Endometrial microvascular endothelial cells (primary cell): ENCODE measurements around the gene MS4A8. TPM values are rescaled to one million over a fixed set of nuclear protein-coding genes. Genes with fewer than 3 reads are reported as not detected.
"Not testable (repeated sequence)": the region's sequence is repeated elsewhere in the genome, so short reads cannot be mapped to it uniquely, and the experiment has no call there.

ENCODE experiments used
- in situ Hi-C: cut with HindIII; loops from 2 replicates; pipeline ENCODE4 v1.10.0; 2017; ENCODE audit warnings: low sequenced_read_pairs, low pct_unique_long_range_greater_than_20kb; ENCODE audit errors: inconsistent ontology term
- total RNA-seq: library from RNA; depleted of rRNA; stranded (reverse); fragments of >200 nt; gene quantifications from one replicate; pipeline ENCODE4 v1.2.3, GENCODE V29; 2015; ENCODE audit errors: inconsistent ontology term

MS4A8 gene, protein sequence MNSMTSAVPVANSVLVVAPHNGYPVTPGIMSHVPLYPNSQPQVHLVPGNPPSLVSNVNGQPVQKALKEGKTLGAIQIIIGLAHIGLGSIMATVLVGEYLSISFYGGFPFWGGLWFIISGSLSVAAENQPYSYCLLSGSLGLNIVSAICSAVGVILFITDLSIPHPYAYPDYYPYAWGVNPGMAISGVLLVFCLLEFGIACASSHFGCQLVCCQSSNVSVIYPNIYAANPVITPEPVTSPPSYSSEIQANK
- not detected for total RNA-seq

DNA sequence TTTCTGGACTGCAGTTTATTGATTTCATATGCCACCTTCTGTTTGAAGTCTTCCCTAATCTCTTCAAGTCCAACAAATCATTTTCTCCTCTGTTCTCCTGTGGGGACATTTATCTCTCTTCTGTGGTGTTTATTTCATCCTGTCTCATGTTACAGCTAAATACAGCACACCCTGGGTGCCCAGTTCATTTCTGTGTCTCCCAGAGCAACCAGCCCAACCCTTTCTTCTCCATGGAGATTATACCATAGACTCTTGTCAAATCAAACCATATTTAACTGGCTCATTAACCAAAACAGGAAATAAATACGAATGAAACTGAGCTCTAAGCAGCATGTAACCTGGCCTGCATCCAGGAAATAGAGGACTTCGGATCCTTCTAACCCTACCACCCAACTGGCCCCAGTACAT, at the start of gene MS4A8:
TSS of gene MS4A8 (plus strand) at position 329 of the 408 bp plus-strand sequence. CDS start 1,249 bp downstream, outside the sequence.
- in situ Hi-C loops = no loop called here

DNA sequence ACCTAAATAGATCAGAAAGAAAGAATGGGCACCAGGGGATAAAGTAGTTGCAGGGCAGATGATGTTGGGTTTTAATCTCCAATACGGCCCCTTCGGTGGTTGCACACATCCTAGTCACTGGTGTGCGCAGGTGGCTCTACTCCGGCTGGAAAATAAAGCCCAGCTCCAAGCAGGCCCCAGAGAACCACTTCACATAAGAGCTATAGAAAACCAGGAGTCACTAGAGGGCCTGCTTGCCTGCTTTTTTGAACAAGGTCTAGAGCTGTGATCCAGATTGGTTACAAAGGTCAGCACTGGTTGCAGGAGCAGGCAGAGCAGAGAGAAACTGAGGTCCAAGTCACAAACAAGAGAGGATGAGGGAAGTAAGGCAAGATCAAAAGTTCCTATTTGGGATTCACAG, 41.5 kb upstream of the MS4A8 start:
- in situ Hi-C loops = no loop called here

DNA sequence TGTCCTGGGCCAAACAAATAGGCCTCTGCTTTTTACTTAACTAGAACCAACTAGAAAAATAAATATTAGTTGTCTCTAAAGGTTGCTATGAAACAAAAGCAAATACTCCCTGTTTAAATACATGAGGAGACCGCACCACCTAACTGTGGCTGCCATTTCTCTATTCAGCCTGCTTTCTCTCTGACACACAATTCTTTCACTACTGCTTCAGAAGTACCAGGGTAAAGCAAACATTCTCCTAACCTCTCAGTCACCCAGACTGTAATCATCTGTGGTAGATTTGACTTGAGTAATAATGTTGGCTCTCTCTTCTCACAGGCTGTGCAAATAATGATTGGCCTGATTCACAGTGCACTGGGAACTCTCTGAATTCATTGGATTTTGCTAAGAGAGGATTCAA, 41.0 kb upstream of the MS4A8 start:
- in situ Hi-C loops = no loop called here

DNA sequence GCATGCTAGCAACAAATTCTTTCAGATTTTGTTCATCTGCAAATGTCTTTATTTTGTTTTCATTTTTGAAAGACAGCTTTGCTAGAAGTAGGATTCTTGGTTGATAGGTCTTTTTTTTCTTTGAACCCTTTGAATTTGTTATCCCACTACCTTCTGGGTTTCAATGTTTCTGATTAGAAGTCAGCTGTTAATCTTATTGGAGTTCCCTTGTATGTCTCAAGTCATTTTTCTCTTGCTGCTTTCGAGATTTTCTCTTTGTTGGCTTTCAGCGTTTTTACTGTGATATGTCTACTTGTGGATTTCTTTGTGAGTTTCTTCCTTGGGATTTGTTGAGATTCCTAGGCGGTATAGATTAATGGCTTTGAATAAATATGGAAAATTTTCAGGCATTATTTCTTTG, 27.2 kb upstream of the MS4A8 start:
- in situ Hi-C loops = no loop called here

DNA sequence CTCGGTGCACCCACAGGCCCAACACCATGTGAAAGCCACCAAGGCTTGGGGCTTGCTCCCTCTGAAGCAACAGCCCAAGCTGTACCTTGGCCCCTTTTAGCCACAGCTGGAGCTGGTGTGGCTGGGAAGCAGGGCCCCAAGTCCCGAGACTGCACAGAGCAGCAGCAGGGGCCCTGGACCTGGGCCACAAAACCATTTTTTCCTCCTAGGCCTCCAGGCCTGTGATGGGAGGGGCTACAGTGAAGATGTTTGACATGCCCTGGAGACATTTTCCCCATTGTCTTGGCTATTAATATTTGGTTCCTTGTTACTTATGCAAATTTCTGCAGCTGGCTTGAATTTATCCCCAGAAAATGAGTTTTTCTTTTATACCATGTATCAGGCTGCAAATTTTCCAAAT, 21.2 kb upstream of the MS4A8 start:
- in situ Hi-C loops = not testable (repeated sequence)

DNA sequence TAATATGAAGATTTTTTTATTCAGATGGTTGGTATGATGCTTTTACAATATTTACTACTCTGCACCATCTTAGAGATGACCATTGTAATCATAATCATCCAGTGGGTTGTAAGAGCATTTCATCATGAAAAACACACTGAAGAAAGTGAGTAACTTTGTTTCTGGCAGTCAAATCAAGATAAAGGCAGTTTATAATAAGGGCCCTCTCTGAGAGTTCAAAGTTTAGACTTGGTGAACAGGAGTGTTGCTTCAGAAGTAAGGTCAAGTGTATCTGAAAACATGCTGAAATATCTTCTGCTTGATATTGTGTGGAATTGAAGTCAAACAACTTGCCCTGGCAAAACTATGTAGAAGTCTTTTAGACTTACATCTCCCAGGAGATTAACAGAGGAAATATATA, 19.5 kb upstream of the MS4A8 start:
- in situ Hi-C loops = no loop called here

DNA sequence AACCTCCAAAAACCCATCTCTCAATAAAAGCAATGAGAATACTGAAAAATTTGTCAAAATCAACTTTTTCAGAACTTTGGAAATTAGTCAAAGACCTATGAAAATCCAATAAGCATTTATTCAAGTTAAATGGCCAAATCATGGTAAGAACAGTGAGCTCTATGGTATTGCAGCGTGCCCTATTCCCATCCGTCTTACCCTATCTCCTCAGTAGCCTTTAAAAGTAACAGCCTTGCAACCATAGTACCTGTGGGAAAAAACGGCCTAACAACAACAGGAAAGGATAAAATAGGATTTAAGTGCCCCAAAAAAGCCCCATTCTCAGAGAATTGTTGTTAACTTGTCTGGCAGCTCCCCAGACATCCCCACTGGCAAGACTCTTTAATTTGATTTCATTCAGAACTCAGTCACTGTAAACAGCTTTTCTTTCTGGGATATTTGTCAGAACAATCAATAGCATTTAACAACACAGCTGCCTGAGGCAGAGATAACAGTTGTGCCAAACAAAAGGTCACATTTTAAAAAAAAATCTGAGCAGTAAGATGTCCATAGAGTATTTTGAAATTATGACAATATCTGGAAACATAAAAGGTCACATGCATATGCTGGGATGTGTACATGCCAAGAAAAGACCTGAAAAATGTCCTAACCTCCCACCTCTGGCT, 18.8 kb upstream of the MS4A8 start:
- in situ Hi-C loops = no loop called here

DNA sequence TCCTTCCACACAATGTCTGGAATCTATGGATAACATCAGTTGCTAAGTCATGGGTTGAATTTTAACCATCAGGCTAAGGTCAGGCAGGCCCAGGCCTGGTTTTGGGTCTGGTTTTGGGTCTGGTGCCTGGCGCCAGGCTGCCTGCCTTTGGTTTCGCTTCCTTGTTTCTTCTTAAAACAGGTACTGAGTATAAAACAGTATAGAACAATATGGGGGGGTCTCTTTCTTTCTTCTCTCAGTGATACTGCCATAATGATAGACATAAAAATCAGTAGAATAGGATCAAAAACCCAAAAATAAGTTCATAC, 14.9 kb upstream of the MS4A8 start:
- in situ Hi-C loops = not testable (repeated sequence)

DNA sequence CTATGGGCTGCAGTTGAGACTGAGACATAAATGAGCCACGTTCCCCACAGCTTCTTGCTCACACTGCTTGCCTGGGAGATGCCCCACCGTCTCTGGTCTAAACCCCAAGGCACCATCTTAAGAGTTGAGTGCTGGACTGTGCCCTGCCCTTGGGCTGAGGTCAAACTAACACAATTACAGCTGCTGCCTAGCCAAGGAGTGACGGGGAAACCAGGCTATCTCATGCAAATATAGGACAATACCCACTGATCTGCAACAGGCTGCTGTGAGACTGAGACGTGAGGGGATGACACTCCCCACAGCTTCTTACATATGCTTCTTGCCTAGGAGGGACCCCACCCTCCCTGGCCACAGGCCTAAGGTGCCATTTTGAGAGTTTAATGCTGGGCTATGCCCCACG, 7.8 kb upstream of the MS4A8 start:
- in situ Hi-C loops = no loop called here

DNA sequence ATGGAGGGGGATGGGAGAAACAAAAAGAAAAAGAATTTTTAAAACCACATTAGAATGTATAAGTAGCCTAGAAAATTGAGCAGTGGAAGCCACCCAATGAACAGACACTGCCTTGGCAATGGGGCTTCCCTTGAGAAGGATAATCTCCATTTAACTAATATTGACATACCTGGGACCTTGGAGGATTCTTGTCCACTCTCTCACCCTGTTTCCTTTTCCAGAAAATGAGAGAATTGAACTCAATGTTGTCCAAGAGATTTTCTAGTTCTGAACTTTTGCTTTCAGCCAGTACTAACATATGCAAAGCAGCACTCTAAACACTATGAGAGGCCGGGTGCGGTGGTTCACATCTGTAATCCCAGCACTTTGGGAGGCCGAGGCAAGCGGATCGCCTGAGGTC, 524 bp downstream of the MS4A8 start:
- in situ Hi-C loops = no loop called here

DNA sequence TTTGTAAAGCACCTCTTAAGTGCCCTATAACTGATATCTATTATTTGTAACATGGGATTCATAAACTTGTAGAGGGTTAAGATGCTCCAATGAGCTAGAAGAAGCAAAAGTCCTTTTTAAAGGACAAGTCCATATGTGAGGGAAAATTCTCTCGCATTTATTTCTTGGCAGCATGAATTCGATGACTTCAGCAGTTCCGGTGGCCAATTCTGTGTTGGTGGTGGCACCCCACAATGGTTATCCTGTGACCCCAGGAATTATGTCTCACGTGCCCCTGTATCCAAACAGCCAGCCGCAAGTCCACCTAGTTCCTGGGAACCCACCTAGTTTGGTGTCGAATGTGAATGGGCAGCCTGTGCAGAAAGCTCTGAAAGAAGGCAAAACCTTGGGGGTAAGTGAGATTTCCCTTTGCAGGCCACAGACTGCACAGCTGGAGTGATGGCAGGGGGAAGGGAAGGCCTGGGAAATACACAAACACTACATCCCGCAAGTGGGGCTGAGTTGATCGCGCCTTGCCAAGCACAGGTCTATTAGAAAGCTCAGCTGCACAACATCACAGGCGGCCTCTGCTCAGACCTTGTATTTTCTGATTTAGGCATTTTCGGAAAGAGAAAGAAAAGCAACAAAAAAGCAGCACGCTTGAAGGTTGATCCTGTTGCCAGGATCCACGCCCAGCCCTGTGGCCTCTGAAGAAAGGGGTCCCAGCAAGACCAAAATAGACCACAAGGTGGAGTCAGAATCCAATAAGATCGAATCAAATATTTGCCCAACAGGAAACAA, 1.5 kb downstream of the MS4A8 start:
- in situ Hi-C loops = no loop called here

DNA sequence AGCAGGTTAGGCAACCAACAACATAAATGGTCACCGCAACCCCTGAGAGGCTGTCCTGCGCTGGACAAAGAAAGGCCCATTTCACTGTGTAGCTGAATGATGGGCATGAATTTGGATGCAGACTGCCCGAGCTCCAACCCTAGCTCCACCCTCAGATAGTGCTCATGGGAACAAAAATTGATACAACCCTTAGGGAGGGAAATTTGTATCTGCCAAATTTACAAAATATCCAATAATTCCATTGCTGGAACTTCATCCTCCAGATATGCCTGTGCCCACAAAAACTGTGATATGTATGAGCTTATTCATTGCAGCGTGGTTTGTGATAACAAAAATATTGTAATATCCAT, 2.0 kb downstream of the MS4A8 start:
- in situ Hi-C loops = no loop called here

DNA sequence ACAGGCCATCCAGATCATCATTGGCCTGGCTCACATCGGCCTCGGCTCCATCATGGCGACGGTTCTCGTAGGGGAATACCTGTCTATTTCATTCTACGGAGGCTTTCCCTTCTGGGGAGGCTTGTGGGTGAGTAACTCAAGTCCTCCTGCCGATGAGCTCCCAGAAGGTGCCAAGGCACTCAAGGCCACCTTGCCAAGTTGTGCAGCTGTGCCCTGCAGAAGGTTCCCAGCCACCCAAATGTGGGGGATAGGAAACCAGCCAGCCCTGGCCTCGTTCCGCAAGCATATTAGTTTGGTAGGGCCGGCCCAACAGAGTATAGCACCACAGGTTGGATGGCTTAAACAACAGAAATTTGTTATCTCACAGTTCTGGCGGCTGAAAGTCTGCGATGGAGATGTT, 4.0 kb downstream of the MS4A8 start:
- in situ Hi-C loops = no loop called here

DNA sequence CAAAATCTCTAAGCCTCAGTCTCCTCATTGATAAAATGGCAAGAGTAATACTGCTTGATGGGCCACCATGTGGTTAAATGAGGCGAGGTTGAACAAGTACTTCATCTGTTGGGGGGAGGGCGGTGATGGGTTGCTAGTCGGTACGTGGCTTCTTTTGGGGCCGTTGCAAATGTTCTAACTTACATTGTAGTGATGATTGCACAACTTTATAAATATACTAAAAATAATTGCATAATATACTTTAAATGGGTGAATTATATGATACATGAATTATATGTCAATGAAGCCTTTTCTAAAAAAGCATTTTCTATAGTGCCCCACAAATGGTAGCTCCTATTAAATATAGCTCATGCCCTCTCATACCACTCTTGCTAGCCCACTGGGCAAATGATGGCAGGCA, 6.5 kb downstream of the MS4A8 start:
- in situ Hi-C loops = no loop called here

DNA sequence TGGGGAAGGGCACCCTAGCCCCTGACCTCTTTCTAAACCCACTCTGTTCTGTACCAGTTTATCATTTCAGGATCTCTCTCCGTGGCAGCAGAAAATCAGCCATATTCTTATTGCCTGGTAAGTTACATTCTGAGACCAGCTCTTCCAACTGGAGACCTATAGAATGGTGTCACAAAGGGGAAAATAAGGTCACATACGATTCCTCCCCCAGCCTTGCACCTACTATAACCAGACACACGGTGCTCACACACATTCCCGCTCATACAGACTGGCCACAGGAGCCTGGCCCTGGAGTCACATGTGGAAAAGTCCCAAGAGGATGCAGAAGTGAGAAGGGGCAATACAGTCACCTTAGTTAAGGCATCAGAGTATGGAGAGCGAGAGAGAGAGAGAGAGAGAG, 7.5 kb downstream of the MS4A8 start:
- in situ Hi-C loops = no loop called here

DNA sequence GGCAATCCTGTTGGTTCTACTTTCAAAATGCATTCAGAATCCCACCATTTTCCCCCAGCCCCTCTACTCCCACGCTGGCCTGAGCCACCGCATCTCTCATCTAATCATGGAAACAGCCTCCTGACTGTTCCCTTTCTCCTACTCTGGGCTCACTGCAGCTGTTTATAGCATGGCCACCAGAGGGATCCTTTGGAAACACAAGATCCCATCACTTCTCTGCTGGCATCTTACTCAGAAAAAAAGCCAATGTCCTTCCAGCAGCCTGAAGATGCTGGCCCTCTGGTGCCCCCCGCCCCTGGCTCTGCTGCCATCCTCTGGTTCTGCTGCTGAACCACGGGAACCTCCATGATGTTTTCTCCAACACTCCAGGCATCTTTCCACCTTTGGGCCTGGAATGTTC, 11.1 kb downstream of the MS4A8 start:
- in situ Hi-C loops = no loop called here

DNA sequence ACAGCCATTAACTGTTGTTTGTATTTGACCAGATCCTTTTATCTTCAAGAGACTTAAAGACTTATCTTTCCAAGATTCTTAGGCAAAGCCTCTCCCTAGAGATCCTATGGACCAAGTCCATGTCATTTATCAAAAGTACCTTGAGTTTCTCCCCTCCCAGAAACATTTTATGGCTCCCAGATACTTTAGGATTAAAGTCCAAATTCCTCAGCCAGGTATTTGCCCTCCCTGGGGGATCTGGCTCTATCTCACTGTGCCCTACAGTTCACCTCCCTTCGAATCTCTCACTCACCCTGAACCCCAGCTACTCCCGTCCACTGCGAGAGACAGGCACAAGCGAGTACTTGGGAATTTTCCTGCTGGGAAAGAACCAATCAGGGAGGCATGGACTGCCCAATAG, 11.9 kb downstream of the MS4A8 start:
- in situ Hi-C loops = no loop called here

DNA sequence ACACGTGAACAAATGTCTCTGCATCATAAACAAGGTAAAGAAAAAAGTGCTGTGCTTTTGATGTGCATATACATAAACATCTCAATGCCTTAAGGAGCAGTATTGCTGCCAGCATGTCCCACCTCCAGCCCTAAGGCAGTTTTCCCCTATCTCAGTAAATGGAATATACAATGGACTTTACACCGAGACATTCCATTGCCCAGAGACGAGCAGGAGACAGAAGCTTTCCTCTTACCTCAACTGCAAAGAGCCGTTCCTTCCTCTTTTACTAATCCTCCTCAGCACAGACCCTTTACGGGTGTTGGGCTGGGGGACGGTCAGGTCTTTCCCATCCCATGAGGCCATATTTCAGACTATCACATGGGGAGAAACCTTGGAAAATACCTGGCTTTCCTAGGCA, 14.0 kb downstream of the MS4A8 start:
- in situ Hi-C loops = not testable (repeated sequence)

DNA sequence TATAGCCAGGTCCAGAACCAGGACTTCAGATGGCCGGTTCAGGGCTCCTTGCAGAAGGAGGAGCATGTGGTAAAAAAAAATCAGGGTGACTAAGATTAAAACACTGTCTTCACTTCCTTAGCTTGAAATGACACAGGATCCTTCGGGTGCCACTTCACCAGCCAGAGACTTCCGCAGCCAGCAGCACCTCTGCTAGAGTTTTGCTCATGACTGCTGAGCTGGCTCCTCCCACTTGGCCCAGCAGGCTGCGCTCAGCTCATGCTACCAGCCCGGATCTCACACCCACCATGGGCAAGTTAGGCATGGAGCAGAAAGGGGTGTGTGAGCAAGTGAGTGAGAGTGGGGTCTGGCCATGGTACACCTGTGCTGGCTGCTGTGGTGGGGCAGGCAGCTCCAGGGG, 18.5 kb downstream of the MS4A8 start:
- in situ Hi-C loops = no loop called here

DNA sequence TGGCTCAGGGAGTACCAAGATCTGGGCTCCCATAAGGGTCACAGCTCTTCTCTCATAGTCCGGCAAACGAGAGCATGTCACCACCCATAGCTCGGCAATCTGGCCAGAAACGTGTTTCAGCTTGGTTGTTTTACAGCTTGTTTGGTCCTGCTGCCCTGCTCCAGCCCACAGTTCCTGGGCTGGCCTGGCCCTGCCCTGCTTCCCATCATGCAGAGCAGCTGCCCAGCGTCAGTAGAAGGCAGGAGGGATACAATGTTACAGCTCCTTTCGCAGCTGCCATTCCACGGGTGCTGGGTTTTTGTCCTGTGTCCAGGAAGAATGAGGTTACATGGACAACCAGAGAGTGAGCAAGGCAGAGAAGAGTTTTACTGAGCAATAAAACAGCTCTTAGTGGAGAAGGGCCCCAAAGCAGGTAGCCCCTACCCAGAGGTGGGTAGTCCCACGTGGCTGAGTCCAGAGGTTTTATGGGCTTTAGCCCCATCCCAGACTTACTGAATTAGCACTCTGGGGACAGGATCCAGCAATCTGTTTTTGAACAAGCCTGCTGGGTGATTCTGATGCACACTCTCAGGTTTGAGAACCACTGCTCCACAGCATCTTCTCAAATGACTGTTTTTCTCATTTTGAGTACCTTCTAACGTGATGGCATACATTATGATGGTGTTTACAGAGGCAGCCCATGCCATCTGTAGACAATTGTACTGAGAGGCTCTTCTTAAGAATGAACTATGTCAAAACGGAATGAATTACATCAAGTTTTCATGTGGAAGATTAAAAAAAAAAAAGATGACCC, 19.3 kb downstream of the MS4A8 start:
- in situ Hi-C loops = no loop called here
